C4-2B (cell line): ENCODE results near the gene GPR31.

Experiments
- H3K27ac ChIP-seq: fragments of 450-650 bp; 2 replicates; pipeline ENCODE4 v1.5.1; 2017
- CTCF ChIP-seq: fragments of 450-650 bp; conservative IDR thresholded peaks from 2 replicates; pipeline ENCODE4 v1.5.1; 2017; ENCODE audit warnings: mild to moderate bottlenecking
- ZFX ChIP-seq: fragments of 450-650 bp; IDR thresholded peaks from 2 replicates; pipeline ENCODE4 v1.6.1; 2017

Gene GPR31

GRCh38 chr6:167151648-167152047, 6.1 kb downstream of the GPR31 start:
- no peak overlapping the region for H3K27ac ChIP-seq

GRCh38 chr6:167150941-167151549, 6.7 kb downstream of the GPR31 start:
- TF ChIP-seq ZFX (no peak), CTCF (no peak)

More at GRCh38 chr6:167151648-167152047, 6.1 kb downstream of the GPR31 start:
- no peak for TF ChIP-seq CTCF
- no peak for TF ChIP-seq ZFX

GRCh38 chr6:167148997-167149396, 8.8 kb downstream of the GPR31 start:
- TF ChIP-seq CTCF: no peak
- TF ChIP-seq ZFX: no peak

More at GRCh38 chr6:167150941-167151549, 6.7 kb downstream of the GPR31 start:
- H3K27ac ChIP-seq: no peak overlapping the region

GRCh38 chr6:167148021-167148420, 9.8 kb downstream of the GPR31 start:
- H3K27ac ChIP-seq: no peak overlapping the region
- TF ChIP-seq ZFX (no peak), CTCF (no peak)

More at GRCh38 chr6:167148997-167149396, 8.8 kb downstream of the GPR31 start:
- no peak overlapping the region for H3K27ac ChIP-seq

GRCh38 chr6:167146977-167147376, 10.8 kb downstream of the GPR31 start:
- no peak for TF ChIP-seq CTCF
- TF ChIP-seq ZFX: no peak
- no peak overlapping the region for H3K27ac ChIP-seq

GRCh38 chr6:167146135-167146534, 11.6 kb downstream of the GPR31 start:
- TF ChIP-seq CTCF (no peak), ZFX (no peak)
- no peak overlapping the region for H3K27ac ChIP-seq

GRCh38 chr6:167145461-167145860, 12.3 kb downstream of the GPR31 start:
- no peak for TF ChIP-seq CTCF
- no peak for TF ChIP-seq ZFX
- no peak overlapping the region for H3K27ac ChIP-seq
